Esophagus squamous epithelium (tissue), 4 donors: Measurements from ENCODE around the gene KIF3C.

ENCODE experiments used
- CTCF ChIP-seq, 6 experiments: fragments of 450-650 bp in 4 of 6; fragments of 200-600 bp in 2 of 6; sonication (generic) in 2 of 6; IDR thresholded peaks; one replicate each; pipeline ENCODE4 v1.5.1; 2016 to 2019; ENCODE audit warnings: antibody characterized with exemption in 6 of 6, mild to moderate bottlenecking in 4 of 6, moderate library complexity in 4 of 6
- POLR2A ChIP-seq, 4 donors: fragments of 450-650 bp; IDR thresholded peaks; one replicate each; pipeline ENCODE4 v1.6.1; 2017; ENCODE audit warnings: antibody characterized with exemption in 4 of 4, mild to moderate bottlenecking in 4 of 4, moderate library complexity in 3 of 4

GRCh38 chr2:25903216-25903776 is 79.0 kb downstream of the KIF3C start:
- TF ChIP-seq CTCF (IDR thresholded peaks at IDR 0.05) = no peak
- no peak for TF ChIP-seq POLR2A (IDR thresholded peaks at IDR 0.05)
